ENCODE data around the gene CHD9. TPM values are rescaled to one million over a fixed set of nuclear protein-coding genes. Genes with fewer than 3 reads are reported as not detected.
A peak's percentile ranks its signal among the peaks of the same experiment; 100 is the strongest.

CHD9 gene
- total and polyA plus RNA-seq, 9 of the 15 experiments (the other 6 are each of a cell fraction or from before 2014, with no cell fraction given), result 29.0 to 69.3 (median 40.6) TPM

GRCh38 chr16:53219795-53220454, 165.1 kb downstream of the CHD9 start:
- ATAC-seq (peak; percentile 10), FAIRE-seq (no peak), DNase-seq (ENCODE audit: extremely low read depth in 1 of 4, low spot score in 3 of 4) (no peak)
- intact Hi-C loops (cut with micrococcal nuclease) (loop anchor here (2.0 to 10.0 kb wide), 3 partner anchors 89 to 215 kb away; partner anchors contain the start of gene RBL2), in situ Hi-C loops (cut with MboI) (no loop called here)
- Histone ChIP-seq H3K79me2 (ENCODE audit: control insufficient read depth, insufficient read depth, low read length) (peaks cover 98% of the 10 kb centered on the region), H3K9me1 (ENCODE audit: control insufficient read depth, insufficient read depth, low read length) (no peaks in the 10 kb centered on the region), H3K27ac (ENCODE audit: extremely low read depth, low read depth, low read length) (peak overlapping the region; percentile 68), H3K36me3 (ENCODE audit: control insufficient read depth, insufficient read depth, low read length) (peaks cover 33% of the 10 kb centered on the region; the same call in 2 of the 3 replicates), H3K4me1 (replicated peaks in 1 of 2; ENCODE audit: control insufficient read depth in 2 of 2, insufficient read depth in 2 of 2, low read length in 2 of 2) (peaks cover 7 to 32% of the 10 kb centered on the region in 2 experiments; a peak in 4 of 5 replicates), H3K4me2 (ENCODE audit: insufficient read depth, low read length) (no peak overlapping the region; the same call in 1 of the 2 replicates), H4K20me1 (replicated peaks; ENCODE audit: control insufficient read depth, insufficient read depth, low read length) (no peaks in the 10 kb centered on the region), H3K4me3 (no peak overlapping the region), H3K9ac (ENCODE audit: insufficient read depth in 1 of 2, low read depth in 2 of 2, low read length in 2 of 2) (peak overlapping the region in 1 of 2 experiments; percentile 29; a peak in 1 of 4 replicates), H3K9me3 (replicated peaks; ENCODE audit: control insufficient read depth, insufficient read depth, low read depth, low read length) (no peaks in the 10 kb centered on the region), H3K27me3 (ENCODE audit: control insufficient read depth in 2 of 2, insufficient read depth in 2 of 2, low read length in 2 of 2) (no peaks in the 10 kb centered on the region), H2AFZ (ENCODE audit: low read depth, low read length) (no peak overlapping the region)
- CTCF ChIA-PET (ENCODE audit: low intra/inter-chr PET ratio), result interaction anchor here (0.6 kb wide), 2 partner anchors 89 to 90 kb away, joined by 3 to 5 read pairs; no protein-coding TSS in a partner anchor
- POLR2A ChIA-PET, result interaction anchor here (0.6 to 1.7 kb wide), 3 partner anchors 12 to 165 kb away, joined by 3 to 4 read pairs (median 3); partner anchors contain the start of gene CHD9
- WGBS (ENCODE audit: insufficient coverage, low coverage, missing lambda C conversion rate), result 14% methylated on average over 2 of the region's 2 CpGs
- no TSS peak for BruUV-seq (replicated peaks)
- TF ChIP-seq FOXA3 (CRISPR knock-in tag; conservative IDR thresholded peaks at IDR 0.05 in 1 of 2, IDR thresholded peaks at IDR 0.05 in 1 of 2) (0 out of 4 replicates have a peak, but pooled peaks of 1 of the 2 experiments have one; percentile 35), RFX7 (CRISPR knock-in tag; IDR thresholded peaks at IDR 0.05) (no peak), MEF2D (tag; conservative IDR thresholded peaks at IDR 0.05; ENCODE audit: low read depth) (no peak), SRSF7 (optimal IDR thresholded peaks at IDR 0.05; ENCODE audit: low read depth, low read length) (no peak), ZNF76 (CRISPR knock-in tag; IDR thresholded peaks at IDR 0.05; ENCODE audit: borderline replicate concordance) (no peak), BRD4 (IDR thresholded peaks at IDR 0.05) (no peak), ZNF609 (CRISPR knock-in tag; IDR thresholded peaks at IDR 0.05; ENCODE audit: borderline replicate concordance) (no peak), ZBTB34 (CRISPR knock-in tag; IDR thresholded peaks at IDR 0.05) (no peak), CAMTA2 (CRISPR knock-in tag; conservative IDR thresholded peaks at IDR 0.05) (no peak), TCF3 (CRISPR knock-in tag; IDR thresholded peaks at IDR 0.05) (no peak), POLR2H (tag; IDR thresholded peaks at IDR 0.05; ENCODE audit: low read depth) (0 out of 2 replicates have a peak, but pooled peaks have one; percentile 28), E2F8 (IDR thresholded peaks at IDR 0.05; ENCODE audit: low read depth, partially characterized antibody) (no peak)
